NCI-H2196 (cell line): ENCODE data around the gene POMT1.
"Not testable (repeated sequence)": the region's sequence is repeated elsewhere in the genome, so short reads cannot be mapped to it uniquely, and the experiment has no call there.

Experiments used
- DNase-seq: peaks from one replicate; lab custom pipeline; 2025; ENCODE audit not compliant: unreplicated experiment; lab: John Stamatoyannopoulos, UW

The POMT1 gene

GRCh38 chr9:131502781-131503625 is at the start of gene POMT1:
Gene POMT1 (plus strand): TSS chr9:131502918. CDS start chr9:131504219, 1,301 bp downstream.
- peak; percentile 94 for DNase-seq

GRCh38 chr9:131454028-131454427 is 48.7 kb upstream of the POMT1 start:
- no peak for DNase-seq

GRCh38 chr9:131455655-131456054 is 47.1 kb upstream of the POMT1 start:
- DNase-seq: not testable (repeated sequence)

- DNase-seq: no peak
Observed at GRCh38 chr9:131457746-131458145, 45.0 kb upstream of the POMT1 start.

- no peak for DNase-seq
Observed at GRCh38 chr9:131459056-131459455, 43.7 kb upstream of the POMT1 start.

GRCh38 chr9:131461166-131461565 is 41.6 kb upstream of the POMT1 start:
- DNase-seq: no peak

- peak; percentile 23 for DNase-seq
Observed at GRCh38 chr9:131464354-131465000, 38.2 kb upstream of the POMT1 start.

GRCh38 chr9:131465401-131465800 is 37.3 kb upstream of the POMT1 start:
- DNase-seq: no peak

- DNase-seq: peak; percentile 8
Observed at GRCh38 chr9:131467214-131467935, 35.3 kb upstream of the POMT1 start.

GRCh38 chr9:131468031-131468430 is 34.7 kb upstream of the POMT1 start:
- DNase-seq: no peak

- DNase-seq: no peak
Observed at GRCh38 chr9:131469356-131469755, 33.4 kb upstream of the POMT1 start.

- no peak for DNase-seq
Observed at GRCh38 chr9:131469951-131470350, 32.8 kb upstream of the POMT1 start.

GRCh38 chr9:131470581-131470991 is 32.1 kb upstream of the POMT1 start:
- no peak for DNase-seq

GRCh38 chr9:131472085-131472484 is 30.6 kb upstream of the POMT1 start:
- DNase-seq: not testable (repeated sequence)

GRCh38 chr9:131473198-131473885 is 29.4 kb upstream of the POMT1 start:
- DNase-seq: no peak

GRCh38 chr9:131473891-131474290 is 28.8 kb upstream of the POMT1 start:
- DNase-seq: no peak

- DNase-seq: no peak
Observed at GRCh38 chr9:131474711-131475110, 28.0 kb upstream of the POMT1 start.

GRCh38 chr9:131475111-131475955 is 27.4 kb upstream of the POMT1 start:
- no peak for DNase-seq

GRCh38 chr9:131475956-131476776 is 26.6 kb upstream of the POMT1 start:
- no peak for DNase-seq
